NCI-H226 (cell line): ENCODE measurements around the gene FIP1L1.
"Not testable (repeated sequence)": the region's sequence is repeated elsewhere in the genome, so short reads cannot be mapped to it uniquely, and the experiment has no call there.

Source experiments
- DNase-seq: peaks from one replicate; pipeline ENCODE4 v3.0.0-alpha.2; 2015

The FIP1L1 gene

DNA sequence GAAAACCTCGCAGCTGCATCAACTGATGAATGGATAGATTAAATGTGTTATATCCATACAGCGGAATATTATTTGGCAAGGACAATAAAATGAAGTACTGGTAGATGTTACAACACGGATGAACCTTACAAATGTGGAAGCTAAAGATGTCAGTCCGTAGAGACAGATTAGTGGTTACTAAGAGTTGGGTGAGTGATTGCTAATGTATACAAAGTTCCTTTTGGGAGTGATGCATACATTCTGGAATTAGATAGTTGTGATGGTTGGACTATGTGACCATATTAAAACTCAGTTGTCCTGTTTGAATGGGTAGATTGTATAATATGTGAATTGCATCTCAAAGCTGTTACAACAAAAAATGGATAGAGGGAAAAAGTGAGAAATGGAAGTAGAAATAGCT is 2.8 kb downstream of the FIP1L1 start:
- no peak for DNase-seq

DNA sequence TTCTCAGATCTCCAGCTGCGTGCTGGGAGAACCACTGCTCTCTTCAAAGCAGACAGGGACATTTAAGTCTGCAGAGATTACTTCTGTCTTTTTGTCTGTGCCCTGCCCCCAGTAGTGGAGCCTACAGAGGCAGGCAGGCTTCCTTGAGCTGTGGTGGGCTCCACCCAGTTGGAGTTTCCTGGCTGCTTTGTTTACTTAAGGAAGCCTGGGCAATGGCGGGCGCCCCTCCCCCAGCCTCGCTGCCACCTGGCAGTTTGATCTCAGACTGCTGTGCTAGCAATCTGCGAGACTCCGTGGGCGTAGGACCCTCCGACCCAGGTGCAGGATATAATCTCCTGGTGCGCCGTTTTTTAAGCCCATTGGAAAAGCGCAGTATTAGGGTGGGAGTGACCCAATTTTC is 32.0 kb downstream of the FIP1L1 start:
- DNase-seq: not testable (repeated sequence)

DNA sequence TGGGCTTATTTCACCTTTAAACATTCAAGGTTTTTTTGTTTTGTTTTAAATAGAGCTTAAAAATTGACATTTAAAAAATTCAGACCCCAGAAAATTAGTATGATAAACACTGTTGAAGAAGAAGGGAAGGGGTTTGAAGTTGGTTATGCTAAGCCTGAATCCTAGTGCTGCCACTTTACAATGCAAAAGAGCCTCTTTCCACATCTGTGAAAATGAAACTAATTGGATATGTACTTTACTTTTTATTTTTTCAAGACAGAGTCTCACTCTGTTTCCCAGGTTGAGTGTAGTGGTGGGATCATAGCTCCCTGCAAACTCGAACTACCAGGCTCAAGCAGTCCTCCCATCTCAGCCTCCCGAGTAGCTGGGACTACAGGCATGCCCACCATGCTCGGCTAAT is 41.8 kb downstream of the FIP1L1 start:
- DNase-seq: no peak

DNA sequence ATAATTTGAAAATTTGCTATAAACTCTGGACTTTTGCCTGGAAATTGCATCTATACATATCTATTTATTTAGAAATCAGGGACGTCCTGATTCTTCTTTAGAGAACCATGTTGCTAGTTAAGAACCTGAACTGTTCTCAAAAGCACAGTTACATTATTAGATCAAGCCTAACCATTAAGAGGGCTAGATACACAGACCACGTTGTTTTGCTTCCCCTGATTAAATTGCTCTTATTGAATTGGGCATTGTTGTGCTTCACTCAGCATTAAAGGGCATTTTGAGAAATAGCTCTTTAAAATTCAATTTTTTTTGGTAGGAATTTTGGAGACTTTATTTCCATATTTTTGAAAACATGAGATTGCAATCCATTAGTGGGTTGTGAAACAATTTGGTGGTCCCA is 44.4 kb downstream of the FIP1L1 start:
- DNase-seq: no peak

DNA sequence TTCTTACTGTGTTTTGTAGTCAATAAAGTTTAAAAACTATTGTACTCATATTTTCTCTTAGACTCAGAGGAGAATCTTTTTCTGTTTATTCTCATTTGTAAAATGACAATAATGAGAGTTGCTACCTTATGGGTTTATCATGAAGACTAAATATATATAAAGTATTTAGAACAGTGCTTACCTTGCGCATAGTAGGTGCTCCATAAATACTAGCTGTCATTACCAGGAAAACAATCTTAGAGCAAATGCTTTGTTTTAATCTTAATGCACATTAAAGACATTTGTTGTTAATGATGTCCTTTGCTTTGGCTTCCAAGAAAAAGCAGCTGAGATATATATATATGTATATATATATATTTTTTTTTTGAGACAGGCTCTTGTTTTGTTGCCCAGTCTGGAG is 44.9 kb downstream of the FIP1L1 start:
- DNase-seq: no peak

DNA sequence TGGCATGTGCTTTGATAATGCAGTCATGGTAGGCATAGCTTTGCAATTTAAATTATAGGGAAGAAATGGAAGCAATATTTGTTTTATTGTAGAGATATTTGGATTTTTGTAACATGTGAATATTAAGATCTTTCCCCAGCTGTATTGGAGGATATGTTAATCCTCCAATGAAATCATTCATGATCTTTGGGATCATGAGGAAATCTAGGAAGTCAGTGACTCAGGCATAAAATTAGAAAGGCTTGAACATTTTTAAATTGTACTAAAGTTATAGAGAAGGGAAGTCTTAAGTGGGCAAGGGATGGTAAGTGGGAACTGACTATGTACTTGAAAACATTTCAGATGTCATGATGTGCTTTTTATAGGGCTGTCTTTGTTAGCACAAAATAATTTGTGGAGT is 46.8 kb downstream of the FIP1L1 start:
- DNase-seq: no peak

DNA sequence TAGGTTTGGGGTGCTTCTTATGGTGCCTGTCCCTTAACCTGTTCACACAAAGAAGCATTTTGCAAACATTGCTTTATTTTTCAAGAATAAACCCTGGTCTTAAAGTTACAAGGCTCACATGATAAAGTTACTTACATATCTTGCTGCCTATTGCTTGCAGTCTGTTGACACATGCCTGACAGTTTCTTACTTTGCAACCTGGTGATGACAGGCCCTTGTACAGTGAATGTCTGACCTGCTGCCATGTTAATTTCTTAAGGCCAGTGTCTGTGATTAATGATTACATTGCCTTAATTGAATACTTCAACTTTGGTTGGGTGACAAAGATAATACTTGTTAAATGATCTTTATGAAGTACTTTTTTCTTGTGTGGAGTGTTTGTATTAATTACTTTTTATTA is 49.9 kb downstream of the FIP1L1 start:
- DNase-seq: no peak

DNA sequence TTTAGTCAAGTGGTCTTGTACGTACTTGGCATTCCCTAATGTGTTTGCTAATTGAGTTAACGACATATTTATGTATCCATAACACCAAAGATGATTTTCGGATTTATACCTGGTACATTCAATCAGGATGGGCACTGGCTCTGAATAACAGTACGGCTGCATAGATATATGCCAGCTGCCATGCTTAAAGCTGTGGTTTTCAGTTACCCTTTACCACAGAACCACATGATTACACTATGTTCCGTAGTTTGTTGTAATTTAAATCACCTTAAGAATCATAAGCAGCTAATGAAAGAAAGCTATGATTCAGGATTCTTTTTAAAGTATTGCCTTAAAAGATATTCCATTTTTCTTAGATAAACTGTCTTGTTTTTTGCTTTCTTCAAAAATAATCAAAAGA is 53.6 kb downstream of the FIP1L1 start:
- no peak for DNase-seq

DNA sequence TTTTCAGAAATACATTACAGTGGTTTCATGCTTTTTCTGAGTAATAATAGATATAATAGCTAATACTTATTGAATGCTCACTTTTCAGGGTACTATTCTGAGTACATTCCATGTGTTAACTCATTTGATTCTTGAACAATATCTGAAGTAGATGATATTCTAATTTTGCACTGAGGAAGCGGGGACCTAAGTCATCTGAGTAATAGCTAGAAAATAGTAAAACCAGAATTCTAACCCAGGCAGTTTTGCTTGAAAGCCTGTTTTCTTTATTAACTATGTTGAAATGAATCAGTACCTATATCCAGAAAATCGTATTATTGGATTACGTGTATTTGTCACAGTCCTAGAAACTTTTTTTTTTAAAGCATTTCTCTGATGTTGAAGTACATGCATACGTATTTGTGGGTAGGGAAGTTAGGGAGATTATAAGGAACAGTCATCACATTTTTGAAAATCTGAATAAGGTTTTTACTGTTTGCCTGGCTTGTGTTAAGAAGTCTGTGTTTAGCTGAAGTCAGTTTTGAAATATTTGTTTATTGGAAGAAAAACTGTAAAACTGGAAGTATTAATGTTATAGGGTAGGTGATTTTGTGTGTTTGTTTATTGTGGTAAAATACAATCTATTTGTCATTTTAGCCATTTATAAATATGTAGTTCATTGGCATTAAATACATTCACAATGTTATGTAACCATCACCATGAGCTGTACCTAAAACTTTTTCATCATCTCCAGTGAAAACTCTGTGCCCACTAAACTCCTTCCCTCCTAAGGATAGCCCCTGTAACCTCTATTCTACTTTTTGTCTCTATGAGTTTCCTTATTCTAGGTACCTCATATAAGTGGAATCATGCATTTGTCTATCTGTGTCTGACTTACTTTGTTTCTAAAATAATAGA is 55.3 kb downstream of the FIP1L1 start:
- no peak for DNase-seq

DNA sequence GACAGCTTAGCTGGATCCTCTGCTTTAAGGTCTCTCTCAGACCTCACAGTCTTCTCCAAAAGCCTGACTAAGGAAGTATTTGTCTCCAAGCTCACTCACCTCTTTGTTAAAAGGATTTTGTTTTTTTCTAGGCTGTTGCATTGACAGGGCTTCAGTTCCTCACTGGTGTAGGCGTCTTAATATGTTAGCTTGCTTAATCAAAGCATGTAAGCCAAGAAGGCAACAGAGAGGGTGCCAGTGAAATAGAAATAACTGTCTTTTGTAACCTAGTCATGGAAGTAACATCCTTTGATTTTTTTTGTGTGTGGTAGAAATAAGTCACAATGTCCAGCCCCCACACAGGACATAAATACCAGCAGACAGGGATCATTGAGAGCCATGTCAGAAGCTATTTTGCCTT is 58.8 kb downstream of the FIP1L1 start:
- DNase-seq: no peak

DNA sequence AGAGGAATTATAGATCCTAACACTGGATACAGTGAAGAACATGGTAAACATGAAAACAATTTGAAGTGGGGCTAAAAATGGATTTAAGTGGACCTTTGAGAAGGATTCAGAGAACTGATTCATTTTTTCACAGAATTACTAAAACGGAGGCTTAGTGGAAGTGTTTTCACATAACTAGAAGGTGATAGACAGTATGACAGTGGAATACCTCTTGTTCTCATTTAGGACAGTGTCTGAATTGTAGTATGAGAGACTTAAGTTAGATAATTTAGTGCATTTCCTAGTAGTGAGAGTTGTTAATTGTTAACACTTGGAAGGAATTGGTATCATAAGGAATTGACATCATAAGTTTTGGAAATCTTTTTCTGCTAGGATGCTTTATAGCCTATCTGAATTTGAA is 64.1 kb downstream of the FIP1L1 start:
- no peak for DNase-seq

DNA sequence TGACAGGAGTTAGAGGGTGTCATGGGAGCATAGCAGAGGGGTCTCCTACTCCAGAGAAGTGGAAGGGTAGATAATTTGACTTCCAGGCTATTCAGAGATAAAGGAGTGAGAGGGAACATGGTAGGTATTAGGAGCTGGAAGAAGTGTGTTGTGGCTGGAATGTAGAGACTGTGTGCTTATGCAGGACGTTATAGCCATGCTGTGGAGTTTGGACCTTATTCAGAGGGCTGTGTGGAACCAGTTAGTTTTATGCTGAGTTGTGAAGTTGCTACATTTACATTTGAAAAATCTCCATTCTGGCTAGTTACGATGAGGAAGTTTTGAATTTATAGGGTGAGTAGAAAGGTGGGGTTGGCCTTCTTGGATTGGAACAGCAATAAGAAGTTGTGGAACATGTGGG is 67.5 kb downstream of the FIP1L1 start:
- DNase-seq: no peak

DNA sequence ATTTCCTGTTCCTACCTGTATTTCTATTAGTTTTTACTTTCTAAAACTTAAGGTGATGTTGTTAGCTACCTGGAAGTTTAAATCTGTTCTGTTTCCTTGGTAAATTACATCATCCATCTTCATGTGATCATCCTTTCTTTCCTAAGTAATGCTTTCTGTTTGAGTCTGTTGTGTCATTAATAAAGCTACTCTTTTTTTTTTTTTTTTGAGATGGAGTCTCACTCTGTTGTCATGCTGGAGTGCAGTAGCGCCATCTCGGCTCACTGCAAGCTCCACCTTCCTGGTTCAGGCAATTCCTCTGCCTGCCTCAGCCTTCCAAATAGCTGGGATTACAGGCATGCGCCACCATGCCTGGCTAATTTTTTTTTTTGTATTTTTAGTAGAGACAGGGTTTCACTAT is 73.3 kb downstream of the FIP1L1 start:
- no peak for DNase-seq

DNA sequence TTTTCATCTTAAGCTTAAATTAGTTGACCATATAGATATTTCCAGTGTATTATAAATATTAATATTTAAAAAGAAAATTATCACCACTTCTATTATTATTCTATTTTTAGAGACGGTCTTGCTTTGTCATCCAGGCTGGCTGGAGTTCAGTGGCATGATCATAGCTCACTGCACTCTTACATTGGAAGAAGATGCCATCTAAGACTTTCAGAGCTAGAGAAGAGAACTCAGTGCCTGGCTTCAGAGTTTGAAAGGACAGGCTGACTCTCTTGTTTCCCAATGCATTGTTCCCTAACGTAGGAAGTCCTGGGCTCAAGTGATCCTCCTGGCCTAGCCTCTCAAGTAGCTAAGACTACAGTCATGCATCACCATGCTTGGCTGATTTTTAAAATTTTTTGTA is 75.9 kb downstream of the FIP1L1 start:
- no peak for DNase-seq

DNA sequence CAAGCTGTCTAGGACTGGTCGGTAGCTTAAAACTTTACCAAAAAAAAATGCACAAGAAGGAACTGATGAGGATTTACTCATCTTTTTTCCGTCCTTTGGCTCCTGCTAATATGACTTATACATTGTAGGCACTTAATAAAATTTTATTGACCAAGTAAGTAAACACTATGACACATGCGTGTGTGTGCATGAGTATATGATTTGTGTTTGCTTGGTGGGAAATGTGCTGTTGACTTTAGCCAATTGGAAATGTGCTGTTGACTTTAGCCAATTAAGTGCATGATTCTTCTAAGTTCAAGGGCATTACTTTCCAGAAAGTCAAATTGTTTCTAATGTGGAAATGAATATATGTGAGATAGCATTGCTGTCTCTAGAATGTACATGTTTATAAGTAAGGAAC is 78.3 kb downstream of the FIP1L1 start:
- DNase-seq: no peak

DNA sequence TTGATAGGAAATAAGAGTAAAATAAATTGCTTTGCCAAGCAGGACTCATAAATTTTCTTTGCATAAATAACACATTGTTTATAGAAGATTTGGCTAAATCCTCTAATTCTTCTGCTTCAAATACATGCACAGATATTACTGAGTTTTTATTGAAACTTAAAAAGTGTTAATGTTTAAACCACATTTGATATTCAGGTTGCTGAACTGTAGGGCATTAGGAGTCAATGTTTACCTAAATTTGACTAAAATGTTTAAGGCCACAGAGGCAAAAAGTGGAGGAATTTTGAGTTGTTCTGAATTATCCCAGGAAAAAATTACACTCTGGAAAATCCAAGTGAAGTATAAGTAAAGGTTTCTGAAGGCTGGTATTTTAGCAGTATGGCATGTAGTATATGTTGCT is 78.7 kb downstream of the FIP1L1 start:
- no peak for DNase-seq

DNA sequence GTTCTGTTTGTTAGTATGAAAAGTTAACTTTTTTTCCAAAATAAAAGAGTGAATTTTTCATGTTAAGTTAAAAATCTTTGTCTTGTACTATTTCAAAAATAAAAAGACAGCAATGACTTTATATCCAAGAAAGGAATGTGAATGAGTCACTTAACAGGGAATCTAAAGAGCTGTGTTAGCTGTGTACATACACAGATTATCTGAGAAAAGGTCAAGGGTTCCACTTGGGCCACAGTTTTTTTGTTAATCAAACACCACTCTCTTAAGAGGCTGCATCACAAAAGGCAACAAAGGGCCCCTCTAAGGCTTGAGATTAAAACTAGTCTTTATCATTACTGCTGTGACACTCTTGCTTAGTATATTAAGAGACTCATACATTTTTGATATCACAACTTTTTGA is 82.1 kb downstream of the FIP1L1 start:
- peak; percentile 58 for DNase-seq

DNA sequence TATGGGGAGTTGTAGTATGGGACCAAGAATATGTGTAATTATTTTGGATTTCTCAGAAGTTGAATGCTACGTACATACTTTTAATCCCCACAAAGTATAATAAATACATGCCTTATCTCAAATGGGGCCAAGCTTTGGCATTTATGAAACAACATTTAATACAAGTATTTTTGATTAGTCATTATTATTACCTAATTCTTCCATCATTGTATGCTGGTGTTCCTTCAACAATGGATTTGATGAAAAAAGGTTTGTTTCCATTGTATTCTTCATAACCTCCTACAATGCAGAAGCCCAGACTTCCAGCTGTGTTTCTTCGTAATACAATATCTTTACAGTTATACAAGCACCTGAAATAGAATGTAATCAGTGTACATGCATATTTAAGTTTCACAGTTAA is 83.8 kb downstream of the FIP1L1 start:
- DNase-seq: no peak

DNA sequence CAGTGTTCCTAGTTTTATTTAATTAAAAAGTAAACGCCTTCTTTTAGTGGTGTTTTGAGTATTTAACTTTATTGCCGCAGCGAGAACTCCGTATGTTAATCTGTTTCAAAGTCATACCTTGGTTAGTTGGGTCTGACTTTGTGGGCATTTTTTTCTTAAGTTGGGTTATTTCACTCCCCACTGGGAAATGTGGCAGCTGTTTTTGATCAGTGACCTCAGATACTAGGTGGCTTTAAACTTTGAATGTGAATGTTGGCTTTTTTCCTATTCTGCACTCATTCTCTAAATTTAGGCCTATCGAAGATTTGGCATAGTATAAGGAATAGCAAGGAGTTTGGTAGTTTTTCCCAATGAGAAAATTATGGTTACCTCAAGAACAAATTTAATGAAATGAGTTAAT is 85.9 kb downstream of the FIP1L1 start:
- DNase-seq: no peak

DNA sequence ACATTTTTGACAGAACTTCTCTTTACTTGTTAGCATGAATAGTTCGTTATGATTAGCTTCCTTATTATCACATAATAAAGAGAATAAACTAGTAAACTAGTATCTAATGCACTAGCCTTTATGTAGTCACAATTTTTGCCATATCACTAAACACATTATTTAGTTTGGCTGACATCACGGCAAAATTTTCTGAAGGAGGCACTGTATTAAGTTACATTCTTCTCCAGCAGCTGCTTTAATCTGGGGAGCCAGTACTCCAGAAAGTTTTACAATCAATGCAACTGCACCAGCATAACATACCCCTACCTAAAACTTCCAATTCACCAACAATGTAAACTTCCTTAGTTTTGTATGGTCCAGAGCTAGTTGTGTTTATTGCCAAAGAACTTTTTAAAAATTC is 87.8 kb downstream of the FIP1L1 start:
- no peak for DNase-seq

DNA sequence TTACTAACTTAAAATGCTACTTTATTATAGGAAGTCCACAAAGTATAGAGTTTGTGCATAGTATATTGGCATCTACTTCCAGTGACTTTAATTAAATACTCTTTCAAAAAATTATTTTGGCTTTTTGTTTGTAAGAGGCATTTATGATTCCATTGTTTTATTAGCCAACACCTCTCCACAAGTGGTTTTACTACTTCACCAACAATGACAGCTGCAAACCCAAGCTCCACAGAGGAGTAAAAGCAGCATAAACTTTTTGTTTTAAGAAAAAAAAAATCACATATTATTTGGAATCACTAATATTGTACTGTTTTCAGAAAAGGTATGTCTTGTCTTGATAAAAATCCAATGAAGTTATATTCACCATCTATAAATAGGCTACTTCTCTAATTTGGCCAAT is 88.5 kb downstream of the FIP1L1 start:
- DNase-seq: no peak

DNA sequence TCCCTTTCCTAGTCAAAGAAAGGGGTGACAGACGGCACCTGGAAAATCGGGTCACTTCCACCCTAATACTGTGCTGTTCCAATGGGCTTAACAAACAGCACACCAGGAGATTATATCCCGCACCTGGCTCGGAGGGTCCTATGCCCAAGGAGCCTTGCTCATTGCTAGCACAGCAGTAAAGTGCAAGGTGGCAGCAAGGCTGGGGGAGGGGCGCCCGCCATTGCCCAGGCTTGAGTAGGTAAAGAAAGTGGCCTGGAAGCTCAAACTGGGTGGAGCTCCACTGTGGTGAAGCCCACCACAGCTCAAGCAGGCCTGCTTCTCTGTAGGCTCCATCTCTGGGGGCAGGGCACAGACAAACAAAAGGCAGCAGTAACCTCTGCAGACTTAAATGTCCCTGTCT is 89.1 kb downstream of the FIP1L1 start:
- not testable (repeated sequence) for DNase-seq

DNA sequence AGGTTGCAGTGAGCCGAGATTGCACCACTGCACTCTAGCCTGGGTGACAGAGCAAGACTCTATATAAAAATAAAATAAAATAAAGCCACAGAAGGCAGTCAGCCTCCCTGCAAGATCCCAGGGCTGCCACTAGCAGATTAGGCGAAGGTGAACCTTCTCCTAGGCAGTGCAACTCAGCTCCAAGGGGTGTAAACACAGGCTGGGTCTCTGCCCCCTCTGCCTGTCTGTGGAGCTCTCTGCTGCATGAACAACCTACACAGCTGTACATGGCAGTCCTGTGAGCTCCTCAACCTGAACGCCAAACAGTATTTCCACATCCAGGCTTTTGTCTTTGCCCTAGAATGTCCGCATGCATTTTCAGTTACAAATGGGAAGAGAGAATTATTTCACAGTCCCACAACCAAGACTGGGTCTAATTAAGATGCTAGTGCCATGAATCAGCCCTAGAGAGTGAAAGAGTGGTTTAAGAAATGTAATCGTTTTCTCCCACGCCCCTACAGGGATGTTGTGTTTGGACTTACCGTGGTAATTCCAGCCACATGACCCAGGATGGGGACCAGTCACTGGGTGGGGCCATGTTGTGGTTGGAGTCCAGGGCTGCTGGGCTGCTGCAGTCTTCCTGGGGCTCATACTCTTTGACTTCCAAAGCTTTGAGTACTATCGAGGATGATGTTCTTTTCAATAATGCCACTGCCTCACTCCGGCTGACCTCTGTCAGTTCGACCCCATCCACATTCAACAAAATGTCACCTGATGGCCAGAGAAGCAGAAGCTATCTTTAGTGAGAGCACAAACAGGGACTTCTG is 99.0 kb downstream of the FIP1L1 start:
- DNase-seq: peak; percentile 62

DNA sequence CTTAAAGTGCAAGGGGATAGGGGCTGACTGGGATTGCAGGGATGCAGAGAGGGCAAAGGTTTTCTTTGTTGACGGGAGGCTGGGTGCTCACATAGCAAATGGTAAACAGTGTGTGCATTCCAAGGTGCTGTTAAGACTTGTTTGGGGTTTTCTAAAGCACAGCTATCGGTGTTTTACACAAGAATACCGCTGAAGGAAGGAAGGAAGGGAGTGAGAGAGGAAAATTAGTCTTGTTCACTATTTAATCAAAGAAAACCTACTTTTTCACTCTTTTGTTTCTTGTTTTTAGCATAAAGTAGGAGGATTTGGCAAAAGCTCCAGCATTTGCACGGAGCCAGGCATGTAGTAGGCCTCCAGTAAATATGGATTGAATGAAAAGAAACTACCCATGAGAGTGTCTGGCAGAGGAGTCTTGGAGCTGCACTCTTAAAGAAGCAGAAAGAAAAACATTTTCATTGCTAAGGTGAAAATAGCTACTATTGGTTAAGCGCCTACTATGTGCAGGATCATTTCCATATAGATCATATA is 99.7 kb downstream of the FIP1L1 start:
- no peak for DNase-seq
